WTC11 (cell line): ENCODE results near the gene IL17RE. TPM values are rescaled to one million over a fixed set of nuclear protein-coding genes. Genes with fewer than 3 reads are reported as not detected.
"Not testable (repeated sequence)": the region's sequence is repeated elsewhere in the genome, so short reads cannot be mapped to it uniquely, and the experiment has no call there.

Experiments
- ATAC-seq: fragments of 200-7000 bp; cut with Tn5 transposase; 2 replicates; pipeline ENCODE4 v1.10.0; 2021; ENCODE audit warnings: mild to moderate bottlenecking, moderate library complexity
- CTCF ChIA-PET: fragments of 300-600 bp; sonication (Branson Sonifier 250); formaldehyde crosslinking; loops from one replicate; lab custom pipeline; 2021; ENCODE audit warnings: antibody characterized with exemption; lab: Charles Lee
- POLR2A ChIA-PET: fragments of 350-600 bp; sonication (Branson Sonifier 250); formaldehyde crosslinking; loops from one replicate; lab custom pipeline; 2021; ENCODE audit warnings: antibody characterized with exemption; lab: Charles Lee
- DNase-seq: peaks from one replicate; pipeline ENCODE4 v3.0.0; 2021; ENCODE audit warnings: low spot score
- H3K27ac Mint-ChIP-seq: 2 replicates; pipeline ENCODE4 v1.8.0; 2021; ENCODE audit warnings: mixed read lengths
- H3K27me3 Mint-ChIP-seq: 2 replicates; pipeline ENCODE4 v1.8.0; 2021; ENCODE audit warnings: low read depth, mild to moderate bottlenecking, moderate library complexity, mixed read lengths
- H3K36me3 Mint-ChIP-seq: 2 replicates; pipeline ENCODE4 v1.8.0; 2021; ENCODE audit warnings: mixed read lengths
- H3K4me1 Mint-ChIP-seq: 2 replicates; pipeline ENCODE4 v1.8.0; 2022; ENCODE audit warnings: mixed read lengths
- H3K4me3 Mint-ChIP-seq: 2 replicates; pipeline ENCODE4 v1.8.0; 2021; ENCODE audit warnings: mild to moderate bottlenecking, moderate library complexity, mixed read lengths
- H3K9me3 Mint-ChIP-seq: 2 replicates; pipeline ENCODE4 v1.8.0; 2021; ENCODE audit warnings: mixed read lengths
- AFF4 ChIP-seq: sonication (generic); formaldehyde crosslinking; IDR thresholded peaks from 2 replicates; pipeline ENCODE4 v1.8.1; 2023; ENCODE audit warnings: mild to moderate bottlenecking, missing genetic modification reagents, borderline replicate concordance
- CREB1 ChIP-seq: sonication (generic); formaldehyde crosslinking; IDR thresholded peaks from 2 replicates; pipeline ENCODE4 v1.8.0; 2023; ENCODE audit warnings: mild to moderate bottlenecking, missing genetic modification reagents
- E2F5 ChIP-seq: sonication (generic); formaldehyde crosslinking; IDR thresholded peaks from 2 replicates; pipeline ENCODE4 v1.8.1; 2022; ENCODE audit warnings: mild to moderate bottlenecking, moderate library complexity, missing genetic modification reagents
- ELF4 ChIP-seq: sonication (generic); formaldehyde crosslinking; IDR thresholded peaks from 2 replicates; pipeline ENCODE4 v1.8.1; 2022; ENCODE audit warnings: low read depth, mild to moderate bottlenecking, moderate library complexity, missing genetic modification reagents
- ETV6 ChIP-seq: sonication (generic); formaldehyde crosslinking; IDR thresholded peaks from 2 replicates; pipeline ENCODE4 v1.8.1; 2022; ENCODE audit warnings: mild to moderate bottlenecking, missing genetic modification reagents
- FOXJ3 ChIP-seq: sonication (generic); formaldehyde crosslinking; IDR thresholded peaks from 2 replicates; pipeline ENCODE4 v1.9.0; 2021; ENCODE audit warnings: missing genetic modification reagents, mild to moderate bottlenecking, borderline replicate concordance
- GTF2I ChIP-seq: fragments of 250-450 bp; sonication (Bioruptor Pico); conservative IDR thresholded peaks from 2 replicates; pipeline ENCODE4 v1.4.0; 2021; ENCODE audit warnings: mild to moderate bottlenecking
- JUN ChIP-seq: sonication (generic); formaldehyde crosslinking; IDR thresholded peaks from 2 replicates; pipeline ENCODE4 v1.8.0; 2023; ENCODE audit warnings: mild to moderate bottlenecking, missing genetic modification reagents
- NFYB ChIP-seq: sonication (generic); formaldehyde crosslinking; conservative IDR thresholded peaks from 2 replicates; pipeline ENCODE4 v1.8.0; 2022; ENCODE audit warnings: low read depth, missing genetic modification reagents
- NR1H2 ChIP-seq: sonication (generic); formaldehyde crosslinking; IDR thresholded peaks from 2 replicates; pipeline ENCODE4 v1.9.0; 2021; ENCODE audit warnings: mild to moderate bottlenecking, moderate library complexity, missing genetic modification reagents
- PREB ChIP-seq: sonication (generic); formaldehyde crosslinking; IDR thresholded peaks from 2 replicates; pipeline ENCODE4 v1.8.1; 2022; ENCODE audit warnings: mild to moderate bottlenecking, missing genetic modification reagents, moderate library complexity, borderline replicate concordance
- SMAD4 ChIP-seq: sonication (generic); formaldehyde crosslinking; IDR thresholded peaks from 2 replicates; pipeline ENCODE4 v1.8.0; 2022; ENCODE audit warnings: mild to moderate bottlenecking, missing genetic modification reagents
- SP1 ChIP-seq: sonication (generic); formaldehyde crosslinking; conservative IDR thresholded peaks from 2 replicates; pipeline ENCODE4 v1.8.1; 2022; ENCODE audit warnings: missing genetic modification reagents
- STAT6 ChIP-seq: sonication (generic); formaldehyde crosslinking; conservative IDR thresholded peaks from 2 replicates; pipeline ENCODE4 v1.8.1; 2023; ENCODE audit warnings: mild to moderate bottlenecking, low read depth, missing genetic modification reagents, moderate library complexity
- ZNF232 ChIP-seq: sonication (generic); formaldehyde crosslinking; IDR thresholded peaks from 2 replicates; pipeline ENCODE4 v1.8.0; 2022; ENCODE audit warnings: mild to moderate bottlenecking, missing genetic modification reagents
- total RNA-seq: library from RNA; stranded (reverse); gene quantifications from 3 replicates; pipeline ENCODE4 v1.2.3, GENCODE V29; 2021
- TF ChIP-seq, protein P1 (sequence below): sonication (generic); formaldehyde crosslinking; IDR thresholded peaks from 2 replicates; pipeline ENCODE4 v1.8.0; 2022; ENCODE audit warnings: mild to moderate bottlenecking, missing genetic modification reagents
- TF ChIP-seq, protein P2 (sequence below): sonication (generic); formaldehyde crosslinking; IDR thresholded peaks from 2 replicates; pipeline ENCODE4 v1.8.1; 2022; ENCODE audit warnings: low read depth, mild to moderate bottlenecking, moderate library complexity, missing genetic modification reagents, borderline replicate concordance
- TF ChIP-seq, protein P3 (sequence below): sonication (generic); formaldehyde crosslinking; IDR thresholded peaks from 2 replicates; pipeline ENCODE4 v1.8.0; 2023; ENCODE audit warnings: missing genetic modification reagents, mild to moderate bottlenecking, borderline replicate concordance
- TF ChIP-seq, protein P4 (sequence below): fragments of 250-450 bp; sonication (Bioruptor Pico); IDR thresholded peaks from 2 replicates; pipeline ENCODE4 v1.9.0; 2021; ENCODE audit warnings: moderate library complexity, mild to moderate bottlenecking, inconsistent platforms, borderline replicate concordance

The IL17RE gene
- total RNA-seq, 1 experiment from 2014 or later = 4.2 TPM

GRCh38 chr3:9870978-9871377 is 31.7 kb upstream of the IL17RE start:
- no peak overlapping the region for H3K4me3 Mint-ChIP-seq
- H3K4me1 Mint-ChIP-seq = no peaks in the 10 kb centered on the region
- no peak for TF ChIP-seq STAT6 (CRISPR knock-in tag)
- no peak for TF ChIP-seq AFF4 (CRISPR knock-in tag)
- no peak for TF ChIP-seq GTF2I (CRISPR knock-in tag)
- TF ChIP-seq SMAD4 (CRISPR knock-in tag) = no peak
- TF ChIP-seq E2F5 (CRISPR knock-in tag) = no peak
- TF ChIP-seq, protein P1, sequence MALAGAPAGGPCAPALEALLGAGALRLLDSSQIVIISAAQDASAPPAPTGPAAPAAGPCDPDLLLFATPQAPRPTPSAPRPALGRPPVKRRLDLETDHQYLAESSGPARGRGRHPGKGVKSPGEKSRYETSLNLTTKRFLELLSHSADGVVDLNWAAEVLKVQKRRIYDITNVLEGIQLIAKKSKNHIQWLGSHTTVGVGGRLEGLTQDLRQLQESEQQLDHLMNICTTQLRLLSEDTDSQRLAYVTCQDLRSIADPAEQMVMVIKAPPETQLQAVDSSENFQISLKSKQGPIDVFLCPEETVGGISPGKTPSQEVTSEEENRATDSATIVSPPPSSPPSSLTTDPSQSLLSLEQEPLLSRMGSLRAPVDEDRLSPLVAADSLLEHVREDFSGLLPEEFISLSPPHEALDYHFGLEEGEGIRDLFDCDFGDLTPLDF (CRISPR knock-in tag) = no peak
- TF ChIP-seq NR1H2 (CRISPR knock-in tag) = no peak
- TF ChIP-seq PREB (CRISPR knock-in tag) = no peak
- TF ChIP-seq, protein P2, sequence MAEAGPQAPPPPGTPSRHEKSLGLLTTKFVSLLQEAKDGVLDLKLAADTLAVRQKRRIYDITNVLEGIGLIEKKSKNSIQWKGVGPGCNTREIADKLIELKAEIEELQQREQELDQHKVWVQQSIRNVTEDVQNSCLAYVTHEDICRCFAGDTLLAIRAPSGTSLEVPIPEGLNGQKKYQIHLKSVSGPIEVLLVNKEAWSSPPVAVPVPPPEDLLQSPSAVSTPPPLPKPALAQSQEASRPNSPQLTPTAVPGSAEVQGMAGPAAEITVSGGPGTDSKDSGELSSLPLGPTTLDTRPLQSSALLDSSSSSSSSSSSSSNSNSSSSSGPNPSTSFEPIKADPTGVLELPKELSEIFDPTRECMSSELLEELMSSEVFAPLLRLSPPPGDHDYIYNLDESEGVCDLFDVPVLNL (CRISPR knock-in tag) = no peak
- TF ChIP-seq, protein P3, sequence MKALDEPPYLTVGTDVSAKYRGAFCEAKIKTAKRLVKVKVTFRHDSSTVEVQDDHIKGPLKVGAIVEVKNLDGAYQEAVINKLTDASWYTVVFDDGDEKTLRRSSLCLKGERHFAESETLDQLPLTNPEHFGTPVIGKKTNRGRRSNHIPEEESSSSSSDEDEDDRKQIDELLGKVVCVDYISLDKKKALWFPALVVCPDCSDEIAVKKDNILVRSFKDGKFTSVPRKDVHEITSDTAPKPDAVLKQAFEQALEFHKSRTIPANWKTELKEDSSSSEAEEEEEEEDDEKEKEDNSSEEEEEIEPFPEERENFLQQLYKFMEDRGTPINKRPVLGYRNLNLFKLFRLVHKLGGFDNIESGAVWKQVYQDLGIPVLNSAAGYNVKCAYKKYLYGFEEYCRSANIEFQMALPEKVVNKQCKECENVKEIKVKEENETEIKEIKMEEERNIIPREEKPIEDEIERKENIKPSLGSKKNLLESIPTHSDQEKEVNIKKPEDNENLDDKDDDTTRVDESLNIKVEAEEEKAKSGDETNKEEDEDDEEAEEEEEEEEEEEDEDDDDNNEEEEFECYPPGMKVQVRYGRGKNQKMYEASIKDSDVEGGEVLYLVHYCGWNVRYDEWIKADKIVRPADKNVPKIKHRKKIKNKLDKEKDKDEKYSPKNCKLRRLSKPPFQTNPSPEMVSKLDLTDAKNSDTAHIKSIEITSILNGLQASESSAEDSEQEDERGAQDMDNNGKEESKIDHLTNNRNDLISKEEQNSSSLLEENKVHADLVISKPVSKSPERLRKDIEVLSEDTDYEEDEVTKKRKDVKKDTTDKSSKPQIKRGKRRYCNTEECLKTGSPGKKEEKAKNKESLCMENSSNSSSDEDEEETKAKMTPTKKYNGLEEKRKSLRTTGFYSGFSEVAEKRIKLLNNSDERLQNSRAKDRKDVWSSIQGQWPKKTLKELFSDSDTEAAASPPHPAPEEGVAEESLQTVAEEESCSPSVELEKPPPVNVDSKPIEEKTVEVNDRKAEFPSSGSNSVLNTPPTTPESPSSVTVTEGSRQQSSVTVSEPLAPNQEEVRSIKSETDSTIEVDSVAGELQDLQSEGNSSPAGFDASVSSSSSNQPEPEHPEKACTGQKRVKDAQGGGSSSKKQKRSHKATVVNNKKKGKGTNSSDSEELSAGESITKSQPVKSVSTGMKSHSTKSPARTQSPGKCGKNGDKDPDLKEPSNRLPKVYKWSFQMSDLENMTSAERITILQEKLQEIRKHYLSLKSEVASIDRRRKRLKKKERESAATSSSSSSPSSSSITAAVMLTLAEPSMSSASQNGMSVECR (CRISPR knock-in tag) = no peak
- no peak for TF ChIP-seq CREB1
- TF ChIP-seq SP1 (CRISPR knock-in tag) = no peak
- no peak for TF ChIP-seq ZNF232 (CRISPR knock-in tag)
- no peak for TF ChIP-seq FOXJ3 (CRISPR knock-in tag)
- TF ChIP-seq ELF4 = no peak
- no peak for TF ChIP-seq NFYB
- TF ChIP-seq JUN (CRISPR knock-in tag) = no peak
- no peak for TF ChIP-seq ETV6 (CRISPR knock-in tag)
- TF ChIP-seq, protein P4, sequence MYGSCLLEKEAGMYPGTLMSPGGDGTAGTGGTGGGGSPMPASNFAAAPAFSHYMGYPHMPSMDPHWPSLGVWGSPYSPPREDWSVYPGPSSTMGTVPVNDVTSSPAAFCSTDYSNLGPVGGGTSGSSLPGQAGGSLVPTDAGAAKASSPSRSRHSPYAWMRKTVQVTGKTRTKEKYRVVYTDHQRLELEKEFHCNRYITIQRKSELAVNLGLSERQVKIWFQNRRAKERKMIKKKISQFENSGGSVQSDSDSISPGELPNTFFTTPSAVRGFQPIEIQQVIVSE = no peak
- no peaks in the 10 kb centered on the region for H3K36me3 Mint-ChIP-seq
- H3K27me3 Mint-ChIP-seq = peaks cover 3% of the 10 kb centered on the region; the same call in 1 of the 2 replicates
- CTCF ChIA-PET = interaction anchor here (0.7 kb wide), 1 partner anchor 9 kb away, joined by 3 read pairs; no protein-coding TSS in a partner anchor
- POLR2A ChIA-PET = no interaction called here
- H3K9me3 Mint-ChIP-seq = no peaks in the 10 kb centered on the region
- no peak for ATAC-seq
- H3K27ac Mint-ChIP-seq = no peak overlapping the region
- DNase-seq = no peak

- H3K36me3 Mint-ChIP-seq, DNase-seq, CTCF ChIA-PET, ATAC-seq, H3K4me3 Mint-ChIP-seq, H3K27me3 Mint-ChIP-seq, H3K27ac Mint-ChIP-seq, H3K9me3 Mint-ChIP-seq, H3K4me1 Mint-ChIP-seq, POLR2A ChIA-PET: not testable (repeated sequence)
These were observed 30.6 kb upstream of the IL17RE start for GRCh38 chr3:9872067-9872466.
